NCI-H187 (cell line): Measurements from ENCODE around the gene TACC2.
A peak's percentile ranks its signal among the peaks of the same experiment; 100 is the strongest.

Experiments
- DNase-seq, 2 experiments: peaks; one replicate each; lab custom pipeline; 2025; lab: John Stamatoyannopoulos, UW

The TACC2 gene

GRCh38 chr10:122294511-122295450 is 305.8 kb downstream of the TACC2 start:
- no peak for DNase-seq

- no peak for DNase-seq
Measured at GRCh38 chr10:122295451-122295809, 306.5 kb downstream of the TACC2 start.

- no peak for DNase-seq
Measured at GRCh38 chr10:122296363-122297120, 307.6 kb downstream of the TACC2 start.

DNA sequence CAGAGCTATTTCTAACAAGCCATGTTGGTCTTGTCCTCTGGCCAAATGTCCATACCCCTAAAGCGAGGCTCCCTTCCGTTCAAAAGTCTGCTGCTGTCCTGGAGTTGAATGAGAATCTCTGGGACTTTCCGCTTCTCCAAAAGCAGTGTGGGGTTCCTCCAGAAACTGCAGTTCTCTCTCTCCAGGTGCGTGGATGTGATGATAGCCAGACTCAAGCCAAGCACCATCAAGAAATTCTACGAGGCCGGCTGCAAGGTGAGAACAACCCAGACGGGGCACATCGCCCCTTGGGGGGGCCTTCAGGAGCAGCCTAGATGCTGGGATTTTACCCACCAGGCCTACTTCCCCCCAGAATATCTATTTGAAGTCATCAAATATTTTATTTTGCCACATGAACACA is 308.6 kb downstream of the TACC2 start:
- no peak for DNase-seq

- DNase-seq, result no peak
Measured at GRCh38 chr10:122298206-122298597, 309.2 kb downstream of the TACC2 start.

- peak; percentile 7 to 23 for DNase-seq
Measured at GRCh38 chr10:122298598-122299301, 309.8 kb downstream of the TACC2 start.

DNA sequence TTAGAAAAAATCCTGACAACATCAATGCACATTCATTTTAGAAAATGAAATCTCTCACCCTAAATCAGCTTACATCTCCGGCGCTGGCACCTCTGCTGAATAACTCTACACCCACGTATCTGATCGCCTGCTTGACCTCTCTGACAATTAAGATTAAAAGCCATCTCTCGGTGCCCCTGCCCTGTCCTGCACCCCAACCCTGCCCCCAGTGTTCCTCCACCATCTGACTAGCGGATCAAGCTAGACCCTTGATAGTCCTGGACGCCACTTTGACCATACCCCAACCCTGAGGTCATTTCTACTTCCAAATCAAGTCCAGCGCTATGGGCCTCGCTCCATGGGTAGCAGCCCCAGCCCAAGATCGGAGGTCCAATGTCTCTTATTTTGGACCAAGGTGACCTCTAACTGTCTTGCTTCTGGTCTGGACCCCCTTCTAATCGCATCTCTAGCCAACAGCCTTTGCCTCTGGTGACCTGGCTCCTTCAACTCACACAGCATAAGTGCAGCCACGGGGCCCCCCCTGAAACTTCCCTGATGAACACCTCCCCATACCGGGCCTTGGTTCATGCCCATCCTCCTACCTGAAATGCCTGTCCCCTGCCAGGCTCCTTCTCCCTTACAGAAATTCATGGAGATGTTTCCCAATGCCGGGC is 310.6 kb downstream of the TACC2 start:
- no peak for DNase-seq

DNA sequence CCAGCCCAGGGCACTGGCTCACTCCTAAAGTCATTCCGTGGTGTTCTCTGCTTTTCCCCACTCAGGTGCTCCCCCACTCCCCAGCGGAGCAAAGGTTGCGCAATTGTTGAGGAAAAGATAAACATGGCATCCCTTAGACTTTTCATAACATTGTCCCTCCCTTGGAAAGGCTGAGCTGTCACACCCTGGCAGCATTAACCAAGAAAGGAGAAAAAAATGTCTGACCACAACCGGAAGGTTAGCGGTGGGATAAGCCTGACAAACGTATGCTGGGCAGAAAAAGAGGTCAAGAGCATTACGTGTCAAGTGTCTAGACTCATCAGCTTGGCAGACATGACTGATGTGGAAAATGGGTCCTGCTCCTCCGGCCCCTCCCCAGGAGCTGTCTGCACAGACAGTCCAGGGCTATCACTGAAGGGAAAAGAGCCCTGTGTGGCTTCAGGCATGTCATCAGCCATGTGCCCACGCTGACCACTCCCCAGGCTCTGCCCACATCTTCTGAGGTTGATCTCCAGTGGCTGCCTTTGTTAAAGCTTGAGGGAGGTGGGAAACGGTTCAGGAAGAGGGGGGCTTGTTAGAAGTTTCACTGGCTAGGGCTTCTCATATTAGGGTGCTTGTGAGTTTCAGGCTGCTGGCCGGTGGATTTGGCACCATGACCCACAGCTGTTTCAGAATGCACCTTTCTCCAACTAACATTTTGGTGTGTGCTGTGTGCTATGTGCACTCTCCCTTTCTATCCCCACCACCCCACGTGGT is 312.3 kb downstream of the TACC2 start:
- DNase-seq, result no peak

GRCh38 chr10:122301811-122302115 is 312.8 kb downstream of the TACC2 start:
- no peak for DNase-seq

GRCh38 chr10:122302315-122302714 is 313.4 kb downstream of the TACC2 start:
- no peak for DNase-seq

DNA sequence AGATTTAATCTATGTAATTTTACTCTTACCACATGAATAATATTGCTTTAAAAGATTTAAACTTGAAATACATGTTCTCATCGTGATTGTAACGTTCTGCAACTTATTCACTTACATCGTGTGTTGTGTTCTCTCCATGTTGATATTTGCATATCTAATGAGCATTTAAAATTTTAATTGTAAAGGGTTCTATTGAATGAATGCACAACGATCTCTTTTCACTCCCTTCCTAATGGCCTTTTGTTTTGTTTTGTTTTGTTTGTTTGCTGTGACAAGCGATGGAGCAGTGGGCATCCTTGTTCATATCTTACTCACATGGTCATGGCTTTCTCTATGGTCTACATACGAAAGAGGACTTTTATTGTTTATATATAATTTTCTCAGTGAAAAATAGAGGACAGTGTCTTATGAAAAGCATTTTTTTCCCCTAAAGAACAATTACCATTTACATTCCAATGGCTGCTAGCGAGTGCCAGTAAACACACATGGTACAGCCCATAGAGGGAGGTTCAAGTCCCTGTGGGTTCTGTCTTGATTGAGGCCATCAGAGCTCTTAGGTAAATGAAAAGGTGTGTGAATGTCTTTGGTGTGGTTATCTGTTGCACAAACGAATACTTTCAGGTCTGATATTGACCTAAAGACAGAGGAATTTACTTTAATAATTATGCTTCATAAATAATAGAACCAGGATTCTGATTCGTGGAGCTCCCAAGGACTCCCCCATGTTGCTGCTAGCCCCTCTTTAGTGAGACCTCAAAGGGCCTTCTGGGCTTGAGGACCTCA is 314.5 kb downstream of the TACC2 start:
- no peak for DNase-seq
